HEK293 (cell line): Measurements from ENCODE around the gene EVC2.

Source experiments
- CTCF ChIA-PET: fragments of 350-600 bp; formaldehyde crosslinking; extraction: SDS; loops from one replicate; lab custom pipeline; 2021; ENCODE audit warnings: antibody characterized with exemption; lab: Yijun Ruan, JAX
- POLR2A ChIA-PET: fragments of 300-600 bp; formaldehyde crosslinking; extraction: SDS; loops from one replicate; lab custom pipeline; 2020; ENCODE audit warnings: antibody characterized with exemption, inconsistent platforms; lab: Yijun Ruan, JAX
- H3K27ac ChIP-seq: fragments of 200-500 bp; sonication (Bioruptor generic); 2 replicates; pipeline ENCODE4 v1.5.1; 2014; ENCODE audit warnings: low read depth, low read length, control low read depth, inconsistent platforms; ENCODE audit errors: extremely low read depth
- H3K36me3 ChIP-seq, 2 experiments: fragments of 200-500 bp in 1 of 2; sonication (Bioruptor generic) in 1 of 2; 1 replicate in 1 of 2; 2 replicates in 1 of 2; pipeline ENCODE4 v1.5.1; 2014 to 2017; ENCODE audit warnings: inconsistent platforms in 2 of 2, low read length in 2 of 2; ENCODE audit not compliant: control insufficient read depth in 2 of 2, insufficient read depth in 1 of 2
- H3K4me1 ChIP-seq: fragments of 200-500 bp; sonication (Bioruptor generic); 2 replicates; pipeline ENCODE4 v1.5.1; 2014; ENCODE audit warnings: mild to moderate bottlenecking, low read length, inconsistent platforms; ENCODE audit not compliant: control insufficient read depth, insufficient read depth
- H3K4me3 ChIP-seq: 2 replicates; pipeline ENCODE4 v1.5.1; 2011; ENCODE audit warnings: low read depth, mild to moderate bottlenecking, control low read depth, low read length, moderate library complexity
- H3K9me3 ChIP-seq: fragments of 200-500 bp; sonication (Bioruptor generic); 2 replicates; pipeline ENCODE4 v1.5.1; 2014; ENCODE audit warnings: low read depth, low read length, inconsistent platforms; ENCODE audit not compliant: control insufficient read depth, insufficient read depth
- HIC1 ChIP-seq: fragments of 450-650 bp; formaldehyde crosslinking; IDR thresholded peaks from 2 replicates; pipeline ENCODE4 v1.5.1; 2016; ENCODE audit warnings: missing biosample characterization, missing genetic modification characterization
- KLF7 ChIP-seq: fragments of 450-650 bp; formaldehyde crosslinking; IDR thresholded peaks from 2 replicates; pipeline ENCODE4 v1.5.1; 2016; ENCODE audit warnings: missing biosample characterization, missing genetic modification characterization, borderline replicate concordance
- OSR2 ChIP-seq: fragments of 450-650 bp; formaldehyde crosslinking; IDR thresholded peaks from 2 replicates; pipeline ENCODE4 v1.5.1; 2016; ENCODE audit warnings: missing biosample characterization, missing genetic modification characterization
- OVOL3 ChIP-seq: fragments of 450-650 bp; formaldehyde crosslinking; IDR thresholded peaks from 2 replicates; pipeline ENCODE4 v1.5.1; 2016; ENCODE audit warnings: missing biosample characterization, missing genetic modification characterization
- REPIN1 ChIP-seq: fragments of 450-650 bp; formaldehyde crosslinking; IDR thresholded peaks from 2 replicates; pipeline ENCODE4 v1.5.1; 2017; ENCODE audit warnings: missing biosample characterization, missing genetic modification characterization, low read depth
- ZBTB11 ChIP-seq: fragments of 450-650 bp; formaldehyde crosslinking; conservative IDR thresholded peaks from 2 replicates; pipeline ENCODE4 v1.5.1; 2016; ENCODE audit warnings: low read depth, missing biosample characterization, missing genetic modification characterization
- ZNF140 ChIP-seq: fragments of 450-650 bp; formaldehyde crosslinking; IDR thresholded peaks from 2 replicates; pipeline ENCODE4 v1.5.1; 2016; ENCODE audit warnings: missing biosample characterization, missing genetic modification characterization
- ZNF155 ChIP-seq: fragments of 450-650 bp; formaldehyde crosslinking; IDR thresholded peaks from 2 replicates; pipeline ENCODE4 v1.5.1; 2016; ENCODE audit warnings: missing biosample characterization, missing genetic modification characterization
- ZNF174 ChIP-seq: fragments of 450-650 bp; formaldehyde crosslinking; IDR thresholded peaks from 2 replicates; pipeline ENCODE4 v1.5.0; 2017; ENCODE audit warnings: missing biosample characterization, mild to moderate bottlenecking, missing genetic modification characterization
- ZNF214 ChIP-seq: fragments of 450-650 bp; formaldehyde crosslinking; IDR thresholded peaks from 2 replicates; pipeline ENCODE4 v1.5.1; 2017; ENCODE audit warnings: missing biosample characterization, mild to moderate bottlenecking, missing genetic modification characterization, borderline replicate concordance
- ZNF354C ChIP-seq: fragments of 450-650 bp; formaldehyde crosslinking; IDR thresholded peaks from 2 replicates; pipeline ENCODE4 v1.5.1; 2016; ENCODE audit warnings: missing biosample characterization, missing genetic modification characterization, low read depth, borderline replicate concordance
- ZNF37A ChIP-seq: fragments of 450-650 bp; IDR thresholded peaks from 2 replicates; pipeline ENCODE4 v1.5.1; 2018; ENCODE audit warnings: missing biosample characterization, missing genetic modification characterization
- ZNF404 ChIP-seq: fragments of 450-650 bp; formaldehyde crosslinking; IDR thresholded peaks from 2 replicates; pipeline ENCODE4 v1.5.1; 2017; ENCODE audit warnings: missing biosample characterization, missing genetic modification characterization
- ZNF433 ChIP-seq: fragments of 450-650 bp; formaldehyde crosslinking; IDR thresholded peaks from 2 replicates; pipeline ENCODE4 v1.5.1; 2016; ENCODE audit warnings: missing biosample characterization, missing genetic modification characterization, low read depth
- ZNF449 ChIP-seq: fragments of 450-650 bp; formaldehyde crosslinking; IDR thresholded peaks from 2 replicates; pipeline ENCODE4 v1.5.1; 2017; ENCODE audit warnings: missing biosample characterization, mild to moderate bottlenecking, missing genetic modification characterization, moderate library complexity
- ZNF664 ChIP-seq: fragments of 450-650 bp; formaldehyde crosslinking; IDR thresholded peaks from 2 replicates; pipeline ENCODE4 v1.5.1; 2016; ENCODE audit warnings: missing biosample characterization, missing genetic modification characterization
- ZNF704 ChIP-seq: fragments of 450-650 bp; formaldehyde crosslinking; IDR thresholded peaks from 2 replicates; pipeline ENCODE4 v1.5.1; 2016; ENCODE audit warnings: missing biosample characterization, missing genetic modification characterization
- ZNF785 ChIP-seq: fragments of 450-650 bp; formaldehyde crosslinking; IDR thresholded peaks from 2 replicates; pipeline ENCODE4 v1.5.1; 2016; ENCODE audit warnings: missing biosample characterization, missing genetic modification characterization
- TF ChIP-seq, protein P1 (sequence below): fragments of 450-650 bp; formaldehyde crosslinking; IDR thresholded peaks from 2 replicates; pipeline ENCODE4 v1.5.1; 2016; ENCODE audit warnings: missing biosample characterization, missing genetic modification characterization
- TF ChIP-seq, protein P2 (sequence below): fragments of 450-650 bp; formaldehyde crosslinking; IDR thresholded peaks from 2 replicates; pipeline ENCODE4 v1.5.1; 2016; ENCODE audit warnings: missing biosample characterization, missing genetic modification characterization, borderline replicate concordance

EVC2 gene

GRCh38 chr4:5689065-5689464 is 19.3 kb downstream of the EVC2 start:
- Histone ChIP-seq H3K4me1 (no peaks in the 10 kb centered on the region), H3K4me3 (no peak overlapping the region), H3K36me3 (no peaks in the 10 kb centered on the region), H3K27ac (no peak overlapping the region), H3K9me3 (no peaks in the 10 kb centered on the region)
- ChIA-PET POLR2A (no interaction called here), CTCF (no interaction called here)
- TF ChIP-seq ZNF140 (tag by site-specific recombination), result no peak
- no peak for TF ChIP-seq ZNF354C (tag by site-specific recombination)
- TF ChIP-seq, protein P1, sequence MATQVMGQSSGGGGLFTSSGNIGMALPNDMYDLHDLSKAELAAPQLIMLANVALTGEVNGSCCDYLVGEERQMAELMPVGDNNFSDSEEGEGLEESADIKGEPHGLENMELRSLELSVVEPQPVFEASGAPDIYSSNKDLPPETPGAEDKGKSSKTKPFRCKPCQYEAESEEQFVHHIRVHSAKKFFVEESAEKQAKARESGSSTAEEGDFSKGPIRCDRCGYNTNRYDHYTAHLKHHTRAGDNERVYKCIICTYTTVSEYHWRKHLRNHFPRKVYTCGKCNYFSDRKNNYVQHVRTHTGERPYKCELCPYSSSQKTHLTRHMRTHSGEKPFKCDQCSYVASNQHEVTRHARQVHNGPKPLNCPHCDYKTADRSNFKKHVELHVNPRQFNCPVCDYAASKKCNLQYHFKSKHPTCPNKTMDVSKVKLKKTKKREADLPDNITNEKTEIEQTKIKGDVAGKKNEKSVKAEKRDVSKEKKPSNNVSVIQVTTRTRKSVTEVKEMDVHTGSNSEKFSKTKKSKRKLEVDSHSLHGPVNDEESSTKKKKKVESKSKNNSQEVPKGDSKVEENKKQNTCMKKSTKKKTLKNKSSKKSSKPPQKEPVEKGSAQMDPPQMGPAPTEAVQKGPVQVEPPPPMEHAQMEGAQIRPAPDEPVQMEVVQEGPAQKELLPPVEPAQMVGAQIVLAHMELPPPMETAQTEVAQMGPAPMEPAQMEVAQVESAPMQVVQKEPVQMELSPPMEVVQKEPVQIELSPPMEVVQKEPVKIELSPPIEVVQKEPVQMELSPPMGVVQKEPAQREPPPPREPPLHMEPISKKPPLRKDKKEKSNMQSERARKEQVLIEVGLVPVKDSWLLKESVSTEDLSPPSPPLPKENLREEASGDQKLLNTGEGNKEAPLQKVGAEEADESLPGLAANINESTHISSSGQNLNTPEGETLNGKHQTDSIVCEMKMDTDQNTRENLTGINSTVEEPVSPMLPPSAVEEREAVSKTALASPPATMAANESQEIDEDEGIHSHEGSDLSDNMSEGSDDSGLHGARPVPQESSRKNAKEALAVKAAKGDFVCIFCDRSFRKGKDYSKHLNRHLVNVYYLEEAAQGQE (tag by site-specific recombination), result no peak
- no peak for TF ChIP-seq HIC1 (tag by site-specific recombination)
- no peak for TF ChIP-seq ZNF664 (tag by site-specific recombination)
- TF ChIP-seq ZNF433 (tag by site-specific recombination), result no peak
- no peak for TF ChIP-seq OVOL3 (tag by site-specific recombination)
- TF ChIP-seq ZNF704 (tag by site-specific recombination), result no peak
- no peak for TF ChIP-seq ZNF214 (tag by site-specific recombination)
- no peak for TF ChIP-seq OSR2 (tag by site-specific recombination)
- no peak for TF ChIP-seq ZNF449 (tag by site-specific recombination)
- no peak for TF ChIP-seq ZNF785 (tag by site-specific recombination)
- TF ChIP-seq ZNF174 (tag by site-specific recombination), result no peak
- TF ChIP-seq ZNF404 (tag by site-specific recombination), result no peak

GRCh38 chr4:5686338-5686737 is 22.0 kb downstream of the EVC2 start:
- CTCF ChIA-PET, result no interaction called here
- Histone ChIP-seq H3K4me1 (no peaks in the 10 kb centered on the region), H3K36me3 (no peaks in the 10 kb centered on the region), H3K4me3 (no peak overlapping the region), H3K27ac (no peak overlapping the region), H3K9me3 (no peaks in the 10 kb centered on the region)
- POLR2A ChIA-PET, result no interaction called here
- TF ChIP-seq KLF7 (tag by site-specific recombination) (no peak), REPIN1 (no peak), ZNF37A (tag by site-specific recombination) (no peak), ZBTB11 (tag by site-specific recombination) (no peak), ZNF155 (tag by site-specific recombination) (no peak)
- TF ChIP-seq, protein P2, sequence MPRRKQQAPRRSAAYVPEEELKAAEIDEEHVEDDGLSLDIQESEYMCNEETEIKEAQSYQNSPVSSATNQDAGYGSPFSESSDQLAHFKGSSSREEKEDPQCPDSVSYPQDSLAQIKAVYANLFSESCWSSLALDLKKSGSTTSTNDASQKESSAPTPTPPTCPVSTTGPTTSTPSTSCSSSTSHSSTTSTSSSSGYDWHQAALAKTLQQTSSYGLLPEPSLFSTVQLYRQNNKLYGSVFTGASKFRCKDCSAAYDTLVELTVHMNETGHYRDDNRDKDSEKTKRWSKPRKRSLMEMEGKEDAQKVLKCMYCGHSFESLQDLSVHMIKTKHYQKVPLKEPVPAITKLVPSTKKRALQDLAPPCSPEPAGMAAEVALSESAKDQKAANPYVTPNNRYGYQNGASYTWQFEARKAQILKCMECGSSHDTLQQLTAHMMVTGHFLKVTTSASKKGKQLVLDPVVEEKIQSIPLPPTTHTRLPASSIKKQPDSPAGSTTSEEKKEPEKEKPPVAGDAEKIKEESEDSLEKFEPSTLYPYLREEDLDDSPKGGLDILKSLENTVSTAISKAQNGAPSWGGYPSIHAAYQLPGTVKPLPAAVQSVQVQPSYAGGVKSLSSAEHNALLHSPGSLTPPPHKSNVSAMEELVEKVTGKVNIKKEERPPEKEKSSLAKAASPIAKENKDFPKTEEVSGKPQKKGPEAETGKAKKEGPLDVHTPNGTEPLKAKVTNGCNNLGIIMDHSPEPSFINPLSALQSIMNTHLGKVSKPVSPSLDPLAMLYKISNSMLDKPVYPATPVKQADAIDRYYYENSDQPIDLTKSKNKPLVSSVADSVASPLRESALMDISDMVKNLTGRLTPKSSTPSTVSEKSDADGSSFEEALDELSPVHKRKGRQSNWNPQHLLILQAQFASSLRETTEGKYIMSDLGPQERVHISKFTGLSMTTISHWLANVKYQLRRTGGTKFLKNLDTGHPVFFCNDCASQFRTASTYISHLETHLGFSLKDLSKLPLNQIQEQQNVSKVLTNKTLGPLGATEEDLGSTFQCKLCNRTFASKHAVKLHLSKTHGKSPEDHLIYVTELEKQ (tag by site-specific recombination), result no peak
